Pons (tissue), 1 donor: ENCODE data around the gene TNS3.
"Not testable (repeated sequence)": the region's sequence is repeated elsewhere in the genome, so short reads cannot be mapped to it uniquely, and the experiment has no call there.

Source experiments
- DNase-seq: peaks from one replicate; pipeline ENCODE4 v3.0.0-alpha.2; 2016; ENCODE audit warnings: low spot score

Gene TNS3

GRCh38 chr7:47561715-47562446, 20.0 kb downstream of the TNS3 start:
- DNase-seq: no peak

GRCh38 chr7:47559306-47560220, 22.3 kb downstream of the TNS3 start:
- DNase-seq: no peak

GRCh38 chr7:47557694-47558670, 23.9 kb downstream of the TNS3 start:
- DNase-seq: no peak

GRCh38 chr7:47557317-47557693, 24.6 kb downstream of the TNS3 start:
- no peak for DNase-seq

DNA sequence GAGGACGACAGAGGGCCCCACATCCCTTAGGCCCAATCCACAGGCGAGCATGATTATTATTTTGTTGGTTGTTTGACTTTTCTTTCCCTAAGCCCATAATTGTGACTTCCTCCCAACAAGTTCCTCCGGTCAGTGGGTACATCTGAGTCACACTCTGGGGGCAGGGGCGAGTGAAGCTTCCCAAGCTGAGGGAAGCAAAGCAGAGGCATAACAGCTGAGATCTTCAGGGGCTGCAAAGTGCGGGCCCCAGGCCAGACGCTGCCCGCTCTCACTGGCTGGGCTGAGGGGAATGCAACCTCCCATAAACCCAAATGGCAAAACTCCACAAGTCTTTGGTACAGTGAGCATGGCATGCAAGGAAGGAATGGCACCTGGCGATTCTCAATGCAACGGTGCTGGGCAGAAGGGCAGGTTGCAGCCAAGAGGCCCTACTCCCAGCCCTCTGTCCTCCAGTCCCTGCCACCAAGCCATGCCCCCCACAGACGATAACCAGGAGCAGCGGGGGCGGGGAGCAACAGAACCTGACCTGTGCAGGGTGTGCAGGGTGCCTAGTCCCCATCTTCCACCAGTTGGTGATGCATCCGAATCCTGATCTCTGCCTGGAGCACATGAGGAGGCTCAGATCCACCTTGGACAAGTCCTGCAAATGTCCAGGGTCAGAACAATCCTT, 25.3 kb downstream of the TNS3 start:
- no peak for DNase-seq

GRCh38 chr7:47553309-47553708, 28.6 kb downstream of the TNS3 start:
- DNase-seq: no peak

DNA sequence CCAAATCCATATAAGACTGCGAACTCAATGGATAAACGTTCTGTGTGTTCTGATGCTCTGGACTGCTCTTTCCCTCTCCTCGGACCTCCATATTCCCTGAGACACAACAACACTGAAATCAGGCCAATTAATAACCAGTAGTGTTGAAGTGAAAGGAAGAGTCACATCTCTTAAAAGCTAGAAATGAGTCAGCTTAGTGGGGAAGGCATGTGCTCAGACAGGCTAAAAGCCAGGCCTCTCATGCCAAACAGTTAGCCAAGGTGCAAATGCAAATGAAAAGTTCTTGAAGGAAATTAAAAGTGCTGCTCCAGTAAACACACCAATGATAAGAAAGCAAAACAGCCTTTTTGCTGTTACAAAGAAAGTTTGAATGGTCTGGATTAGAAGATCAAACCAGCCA, 29.3 kb downstream of the TNS3 start:
- DNase-seq: no peak

DNA sequence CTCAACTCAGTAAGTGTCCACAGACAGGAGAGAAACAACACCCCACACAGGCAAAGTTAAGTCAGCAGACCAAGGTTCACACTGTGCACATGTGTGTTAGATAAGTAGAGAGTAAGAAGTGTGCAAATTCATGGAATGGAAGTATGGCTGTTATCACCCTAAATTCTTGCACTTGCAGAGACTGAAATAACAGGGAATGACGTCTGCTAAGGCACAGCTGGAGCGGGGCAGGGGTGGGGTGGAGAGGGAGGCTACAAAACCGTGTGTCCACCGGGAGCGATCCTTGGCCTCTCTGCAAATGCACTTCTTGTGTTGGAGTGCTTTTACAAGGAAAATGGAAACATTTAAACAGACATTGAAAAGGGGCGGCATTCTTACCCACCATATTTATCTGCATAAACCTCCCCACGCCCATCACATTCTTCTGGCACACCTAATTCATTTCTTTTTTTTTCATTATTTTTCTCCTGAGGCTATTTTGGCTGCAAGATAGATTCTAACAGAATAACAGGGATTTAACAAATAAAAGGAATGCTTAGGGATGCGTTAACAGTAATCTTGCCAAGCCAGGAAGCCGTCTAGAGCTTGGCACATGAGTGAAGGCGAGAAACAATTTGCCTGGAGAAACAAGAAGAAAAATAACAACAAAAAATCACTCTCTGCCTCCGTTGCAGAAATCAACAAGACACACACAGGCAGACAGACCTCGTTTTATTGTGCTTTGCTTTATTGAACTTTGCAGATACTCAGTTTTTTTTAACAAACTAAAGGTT, 30.1 kb downstream of the TNS3 start:
- DNase-seq: no peak

- no peak for DNase-seq
Measured at GRCh38 chr7:47550788-47551470, 31.0 kb downstream of the TNS3 start.

GRCh38 chr7:47549916-47550315, 32.0 kb downstream of the TNS3 start:
- DNase-seq: no peak

GRCh38 chr7:47549397-47549796, 32.5 kb downstream of the TNS3 start:
- DNase-seq: no peak

DNA sequence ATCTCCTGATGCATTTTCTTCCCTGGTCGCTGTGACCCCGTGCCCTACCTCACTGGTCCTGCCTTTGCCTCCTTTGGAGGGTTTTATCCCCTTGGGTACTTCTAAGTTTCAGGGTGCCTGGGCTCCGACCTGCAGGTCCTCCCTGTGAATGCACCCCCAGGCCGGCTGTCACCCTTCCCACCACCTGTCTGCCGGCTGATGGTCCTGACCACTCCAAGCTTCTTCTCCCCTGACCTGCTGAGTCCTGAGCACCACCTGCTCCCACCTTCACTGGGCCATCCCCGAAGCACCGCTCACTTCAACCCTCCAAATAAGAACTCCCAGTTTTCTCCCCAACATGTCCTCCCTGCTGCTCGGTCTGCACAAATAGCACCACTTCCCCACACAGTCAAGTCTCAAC, 33.4 kb downstream of the TNS3 start:
- DNase-seq: no peak

- DNase-seq: no peak
Measured at GRCh38 chr7:47546733-47547494, 35.0 kb downstream of the TNS3 start.

DNA sequence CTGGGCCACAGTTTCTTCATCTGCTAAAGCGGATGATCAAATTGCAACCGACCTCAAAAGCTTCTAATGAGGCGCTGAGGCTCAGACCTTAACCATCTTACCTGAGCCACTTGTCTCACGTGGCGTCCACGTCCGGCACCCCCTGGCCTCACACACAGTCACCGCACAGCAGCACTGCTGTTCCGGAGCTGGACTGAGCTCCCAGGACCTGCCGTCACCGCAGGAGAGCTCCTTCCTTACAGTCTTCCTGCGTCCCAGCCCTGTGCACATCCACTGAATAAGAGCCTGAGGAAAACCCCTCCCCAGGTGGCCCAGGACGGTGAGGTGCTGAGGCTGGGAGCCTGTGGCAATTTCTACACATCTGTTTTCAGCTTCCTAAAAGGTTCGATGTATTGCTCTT, 35.7 kb downstream of the TNS3 start:
- DNase-seq: no peak

DNA sequence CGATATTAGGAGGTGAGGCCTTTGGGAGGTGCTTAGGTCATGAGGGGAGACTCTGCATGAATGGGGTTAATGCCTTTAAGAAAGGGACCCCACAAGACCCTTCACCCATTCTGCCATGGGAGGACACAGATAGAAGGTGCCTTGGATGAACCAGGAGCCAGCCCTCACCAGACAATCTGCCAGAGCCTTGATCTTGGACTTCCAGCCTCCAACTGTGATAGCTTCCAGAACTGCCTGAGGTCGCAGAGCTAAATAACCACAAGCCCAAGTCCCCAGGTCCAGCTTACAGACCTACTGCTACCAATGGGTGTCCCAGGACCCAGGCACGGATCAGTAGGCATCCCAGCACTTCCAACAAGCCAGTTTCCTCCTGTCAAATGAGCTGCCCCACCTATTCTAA, 37.5 kb downstream of the TNS3 start:
- DNase-seq: no peak

DNA sequence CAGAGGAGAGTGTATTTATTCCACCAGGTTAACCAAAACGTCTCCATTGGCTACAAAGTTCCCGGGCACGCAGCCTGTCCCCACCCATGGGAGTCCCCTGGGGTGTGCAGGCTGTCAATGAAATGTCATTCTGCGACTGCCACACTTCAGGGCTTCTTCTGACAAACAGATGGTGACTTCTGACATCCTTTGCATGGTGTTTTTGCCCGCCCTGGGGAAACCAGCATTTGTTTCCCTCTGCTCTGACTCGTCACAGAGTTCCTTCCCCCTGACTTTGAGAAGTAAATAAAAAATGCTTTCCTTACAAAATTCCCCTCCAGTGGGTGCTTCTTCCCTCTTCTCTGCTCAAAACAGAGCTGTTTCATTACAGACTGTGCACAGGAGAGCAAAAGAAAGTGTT, 38.2 kb downstream of the TNS3 start:
- DNase-seq: no peak

DNA sequence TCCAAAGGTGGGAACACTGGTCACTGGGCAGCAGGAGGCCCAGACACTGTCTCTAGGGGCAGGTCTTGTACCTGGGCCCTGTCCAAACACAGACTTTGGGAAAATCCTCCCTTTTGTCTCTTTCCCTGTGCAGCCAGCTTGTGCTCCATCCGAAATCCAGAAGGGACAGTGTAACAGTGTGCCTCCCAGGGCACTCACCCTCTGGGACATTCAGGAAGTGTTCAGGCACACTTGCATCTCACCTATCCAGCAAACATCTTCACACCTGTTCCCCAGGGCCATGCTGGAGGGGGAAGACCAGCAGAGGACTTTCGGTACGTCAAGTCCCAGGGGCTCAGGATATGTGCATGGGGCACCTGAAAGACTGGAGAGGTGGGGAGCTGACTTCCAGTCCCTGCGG, 38.9 kb downstream of the TNS3 start:
- no peak for DNase-seq

GRCh38 chr7:47542051-47542450, 39.9 kb downstream of the TNS3 start:
- no peak for DNase-seq

DNA sequence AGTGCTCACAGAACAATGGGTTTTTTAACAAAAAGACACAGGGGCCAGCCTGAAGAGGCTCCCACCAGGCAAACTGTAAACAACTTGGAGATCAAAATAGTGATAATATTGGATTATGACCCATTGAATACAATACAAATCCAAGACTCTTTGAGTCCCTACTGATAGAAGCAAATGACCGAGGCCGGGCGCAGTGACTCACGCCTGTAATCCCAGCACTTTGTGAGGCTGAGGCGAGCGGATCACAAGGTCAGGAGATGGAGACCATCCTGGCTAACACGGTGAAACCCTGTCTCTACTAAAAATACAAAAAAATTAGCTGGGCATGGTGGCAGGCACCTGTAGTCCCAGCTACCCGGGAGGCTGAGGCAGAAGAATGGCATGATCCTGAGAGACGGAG, 40.4 kb downstream of the TNS3 start:
- DNase-seq: not testable (repeated sequence)
